GM23248 (cell line): ENCODE results near the gene HIC1. TPM values are rescaled to one million over a fixed set of nuclear protein-coding genes. Genes with fewer than 3 reads are reported as not detected.
A peak's percentile ranks its signal among the peaks of the same experiment; 100 is the strongest.

ENCODE experiments used
- DNase-seq: peaks from one replicate; pipeline ENCODE4 v3.0.0-alpha.2; 2015
- H2AFZ ChIP-seq: fragments of 200-600 bp; sonication (generic); 2 replicates; pipeline ENCODE4 v1.6.1; 2016; ENCODE audit warnings: antibody characterized with exemption
- H3F3A ChIP-seq: fragments of 200-600 bp; sonication (generic); 2 replicates; pipeline ENCODE4 v1.6.1; 2016; ENCODE audit warnings: mild to moderate bottlenecking, antibody characterized with exemption, mixed run types; ENCODE audit not compliant: insufficient read depth
- H3K27ac ChIP-seq: fragments of 200-600 bp; sonication (generic); 2 replicates; pipeline ENCODE4 v1.5.1; 2016; ENCODE audit warnings: mild to moderate bottlenecking
- H3K27me3 ChIP-seq: fragments of 200-600 bp; sonication (generic); replicated peaks from 2 replicates; pipeline ENCODE4 v1.6.1; 2016; ENCODE audit warnings: mild to moderate bottlenecking; ENCODE audit not compliant: insufficient read depth
- H3K36me3 ChIP-seq: fragments of 200-600 bp; sonication (generic); 2 replicates; pipeline ENCODE4 v1.6.1; 2016; ENCODE audit warnings: low read depth, mild to moderate bottlenecking
- H3K4me1 ChIP-seq: fragments of 200-600 bp; sonication (generic); 2 replicates; pipeline ENCODE4 v1.6.1; 2016; ENCODE audit warnings: mild to moderate bottlenecking; ENCODE audit not compliant: insufficient read depth
- H3K4me2 ChIP-seq: fragments of 200-600 bp; sonication (generic); one replicate; pipeline ENCODE4 v1.6.1; 2016; ENCODE audit warnings: mild to moderate bottlenecking; ENCODE audit not compliant: unreplicated experiment
- H3K4me3 ChIP-seq: fragments of 200-600 bp; sonication (generic); 2 replicates; pipeline ENCODE4 v1.5.1; 2016; ENCODE audit warnings: mild to moderate bottlenecking
- H3K79me2 ChIP-seq: fragments of 200-600 bp; sonication (generic); 2 replicates; pipeline ENCODE4 v1.6.1; 2016; ENCODE audit warnings: mild to moderate bottlenecking; ENCODE audit not compliant: insufficient read depth
- H3K9ac ChIP-seq: fragments of 200-600 bp; sonication (generic); 2 replicates; pipeline ENCODE4 v1.6.1; 2016; ENCODE audit warnings: mild to moderate bottlenecking
- H3K9me2 ChIP-seq: fragments of 200-600 bp; sonication (generic); 2 replicates; pipeline ENCODE4 v1.6.1; 2016; ENCODE audit warnings: mixed run types, mild to moderate bottlenecking, moderate library complexity; ENCODE audit not compliant: insufficient read depth
- H3K9me3 ChIP-seq: fragments of 200-600 bp; sonication (generic); one replicate; pipeline ENCODE4 v1.6.1; 2017; ENCODE audit warnings: low read depth
- H4K20me1 ChIP-seq: fragments of 200-600 bp; sonication (generic); 2 replicates; pipeline ENCODE4 v1.6.0; 2016; ENCODE audit not compliant: insufficient read depth
- EZH2 ChIP-seq: fragments of 200-600 bp; sonication (generic); IDR thresholded peaks from 2 replicates; pipeline ENCODE4 v1.6.1; 2018; ENCODE audit warnings: antibody characterized with exemption, mild to moderate bottlenecking; ENCODE audit not compliant: insufficient read depth, poor library complexity, severe bottlenecking
- EZH2phosphoT487 ChIP-seq: fragments of 200-600 bp; sonication (generic); IDR thresholded peaks from 2 replicates; pipeline ENCODE4 v1.6.1; 2018; ENCODE audit warnings: antibody characterized with exemption, moderate library complexity, mild to moderate bottlenecking, low read depth; ENCODE audit not compliant: insufficient read depth
- WGBS, 2 experiments: methylation state at CpG; one replicate each; pipeline ENCODE4 v1.1.6; 2015 to 2017; ENCODE audit warnings: low lambda C conversion rate in 2 of 2, low coverage in 1 of 2; ENCODE audit errors: missing lambda C conversion rate in 2 of 2; 5-methylcytosine and 5-hydroxymethylcytosine counted together
- in situ Hi-C: fragments of 300-500 bp; cut with MboI; formaldehyde crosslinking; loops from 2 replicates; pipeline ENCODE4 v1.15.0; 2020
- polyA plus RNA-seq: library from polyadenylated mRNA; unstranded; fragments of >200 nt; fragmentation: Nextera tagmentation; extraction: Ambion mirVana; gene quantifications from 2 replicates; pipeline ENCODE4 v1.2.1, GENCODE V29; 2016
- total RNA-seq: library from RNA; depleted of rRNA; stranded (reverse); fragments of >200 nt; shearing (Covaris generic); gene quantifications from 2 replicates; pipeline ENCODE4 v1.2.3, GENCODE V29; 2014

The HIC1 gene
- total and polyA plus RNA-seq, 2 experiments from 2014 or later: 1.6 to 35.0 TPM

- H3K9ac ChIP-seq: 0 out of 2 replicates have a peak overlapping the region, but pooled peaks have one; percentile 25
- no peaks in the 10 kb centered on the region for H3K9me3 ChIP-seq
- peaks cover 6% of the 10 kb centered on the region for H3K4me1 ChIP-seq
- H3K27me3 ChIP-seq: no peaks in the 10 kb centered on the region
- WGBS, 2 experiments: 78% methylated on average over 9 to 10 of the region's 10 CpGs
- H4K20me1 ChIP-seq: no peaks in the 10 kb centered on the region
- in situ Hi-C loops: no loop called here
- peaks cover 17% of the 10 kb centered on the region for H3F3A ChIP-seq
- no peak for DNase-seq
- no peak overlapping the region for H3K4me3 ChIP-seq
- H3K79me2 ChIP-seq: peaks cover 37% of the 10 kb centered on the region
- H2AFZ ChIP-seq: no peak overlapping the region
- H3K27ac ChIP-seq: no peak overlapping the region
- H3K4me2 ChIP-seq: no peak overlapping the region
- no peaks in the 10 kb centered on the region for H3K9me2 ChIP-seq
- H3K36me3 ChIP-seq: no peaks in the 10 kb centered on the region
- TF ChIP-seq EZH2phosphoT487: no peak
- TF ChIP-seq EZH2: no peak
These were observed 40.6 kb downstream of the HIC1 start for GRCh38 chr17:2095536-2095910.

GRCh38 chr17:2101448-2102257 is 46.8 kb downstream of the HIC1 start:
- Histone ChIP-seq H3K79me2 (peaks cover 29% of the 10 kb centered on the region), H3K4me1 (no peaks in the 10 kb centered on the region), H2AFZ (no peak overlapping the region), H3F3A (peaks cover 8% of the 10 kb centered on the region; the same call in 1 of the 2 replicates), H3K36me3 (no peaks in the 10 kb centered on the region), H3K4me3 (no peak overlapping the region), H4K20me1 (no peaks in the 10 kb centered on the region), H3K4me2 (no peak overlapping the region), H3K9me3 (no peaks in the 10 kb centered on the region), H3K9ac (no peak overlapping the region), H3K27ac (no peak overlapping the region), H3K27me3 (no peaks in the 10 kb centered on the region), H3K9me2 (no peaks in the 10 kb centered on the region)
- WGBS, 2 experiments: 79 to 81% methylated on average over 15 of the region's 15 CpGs
- TF ChIP-seq EZH2phosphoT487: no peak
- TF ChIP-seq EZH2: no peak
- DNase-seq: no peak
- in situ Hi-C loops: no loop called here

GRCh38 chr17:2102931-2103809 is 48.3 kb downstream of the HIC1 start:
- no peak overlapping the region for H3K4me3 ChIP-seq
- no peaks in the 10 kb centered on the region for H4K20me1 ChIP-seq
- no peaks in the 10 kb centered on the region for H3K27me3 ChIP-seq
- WGBS, 2 experiments: 85 to 86% methylated on average over 9 of the region's 9 CpGs
- no peaks in the 10 kb centered on the region for H3K9me3 ChIP-seq
- H2AFZ ChIP-seq: no peak overlapping the region
- in situ Hi-C loops: no loop called here
- H3K36me3 ChIP-seq: no peaks in the 10 kb centered on the region
- TF ChIP-seq EZH2 (no peak), EZH2phosphoT487 (no peak)
- H3K27ac ChIP-seq: no peak overlapping the region
- no peaks in the 10 kb centered on the region for H3K9me2 ChIP-seq
- DNase-seq: peak; percentile 64
- H3F3A ChIP-seq: peaks cover 8% of the 10 kb centered on the region; the same call in 1 of the 2 replicates
- 0 out of 2 replicates have a peak, but pooled peaks cover 1% of the 10 kb centered on the region for H3K4me1 ChIP-seq
- H3K4me2 ChIP-seq: no peak overlapping the region
- H3K9ac ChIP-seq: no peak overlapping the region
- peaks cover 27% of the 10 kb centered on the region for H3K79me2 ChIP-seq

GRCh38 chr17:2105663-2106062 is 50.8 kb downstream of the HIC1 start:
- in situ Hi-C loops: no loop called here

More at GRCh38 chr17:2105663-2106062, 50.8 kb downstream of the HIC1 start:
- WGBS, 2 experiments: 95 to 97% methylated on average over 1 of the region's 1 CpG
- Histone ChIP-seq H3K27ac (no peak overlapping the region), H3F3A (peaks cover 8% of the 10 kb centered on the region; the same call in 1 of the 2 replicates), H3K9ac (no peak overlapping the region), H3K27me3 (no peaks in the 10 kb centered on the region), H4K20me1 (no peaks in the 10 kb centered on the region), H3K4me2 (no peak overlapping the region), H3K4me1 (0 out of 2 replicates have a peak, but pooled peaks cover 4% of the 10 kb centered on the region), H3K79me2 (peaks cover 21% of the 10 kb centered on the region), H3K36me3 (no peaks in the 10 kb centered on the region), H3K9me3 (no peaks in the 10 kb centered on the region), H2AFZ (no peak overlapping the region), H3K9me2 (no peaks in the 10 kb centered on the region), H3K4me3 (no peak overlapping the region)
- no peak for DNase-seq
- no peak for TF ChIP-seq EZH2
- TF ChIP-seq EZH2phosphoT487: no peak
